Stimulated activated naive CD4-positive, alpha-beta T cell treated with Interleukin-2 at 50 U/mL for 16 hours (primary cell): ENCODE data around the gene CD200.

Experiments used
- DNase-seq: peaks from one replicate; lab custom pipeline; 2025; lab: John Stamatoyannopoulos, UW

Gene CD200

GRCh38 chr3:112333381-112334317 lies 693 bp downstream of the CD200 start:
- no peak for DNase-seq

GRCh38 chr3:112334691-112335433 lies 1.9 kb downstream of the CD200 start:
- DNase-seq = no peak

GRCh38 chr3:112335434-112335781 lies 2.5 kb downstream of the CD200 start:
- DNase-seq = no peak

- no peak for DNase-seq
These were observed 5.2 kb downstream of the CD200 start for GRCh38 chr3:112338021-112338726.

- DNase-seq = no peak
These were observed 5.7 kb downstream of the CD200 start for GRCh38 chr3:112338727-112339056.

- DNase-seq = no peak
These were observed 6.2 kb downstream of the CD200 start for GRCh38 chr3:112339134-112339533.

GRCh38 chr3:112339609-112340008 lies 6.7 kb downstream of the CD200 start:
- no peak for DNase-seq

- DNase-seq = no peak
These were observed 8.4 kb downstream of the CD200 start for GRCh38 chr3:112341386-112341785.

- no peak for DNase-seq
These were observed 12.7 kb downstream of the CD200 start for GRCh38 chr3:112345681-112346080.

GRCh38 chr3:112346491-112347122 lies 13.7 kb downstream of the CD200 start:
- no peak for DNase-seq

GRCh38 chr3:112348943-112349342 lies 16.0 kb downstream of the CD200 start:
- no peak for DNase-seq

GRCh38 chr3:112349557-112349956 lies 16.6 kb downstream of the CD200 start:
- no peak for DNase-seq

GRCh38 chr3:112350018-112350810 lies 17.3 kb downstream of the CD200 start:
- no peak for DNase-seq

- DNase-seq = no peak
These were observed 18.1 kb downstream of the CD200 start for GRCh38 chr3:112351036-112351435.

- DNase-seq = no peak
These were observed 18.9 kb downstream of the CD200 start for GRCh38 chr3:112351823-112352222.

GRCh38 chr3:112352720-112353119 lies 19.8 kb downstream of the CD200 start:
- no peak for DNase-seq

- no peak for DNase-seq
These were observed 20.4 kb downstream of the CD200 start for GRCh38 chr3:112353365-112353764.

- no peak for DNase-seq
These were observed 21.8 kb downstream of the CD200 start for GRCh38 chr3:112354642-112355306.

GRCh38 chr3:112355307-112355687 lies 22.3 kb downstream of the CD200 start:
- DNase-seq = no peak

- DNase-seq = no peak
These were observed 25.2 kb downstream of the CD200 start for GRCh38 chr3:112357930-112358780.
